ENCODE data around the gene RPN2. TPM values are rescaled to one million over a fixed set of nuclear protein-coding genes. Genes with fewer than 3 reads are reported as not detected.

RPN2 gene
- total RNA-seq, 1 experiment from 2014 or later, result 234 TPM

- Mint-ChIP-seq H3K9me3 (no peaks in the 10 kb centered on the region), H3K27ac (peak overlapping the region; percentile 33 to 96 (median 92)), H3K27me3 (ENCODE audit: low read depth) (no peaks in the 10 kb centered on the region), H3K4me3 (no peak overlapping the region), H3K4me1 (peaks cover 47 to 50% of the 10 kb centered on the region in 2 experiments), H3K36me3 (ENCODE audit: insufficient read depth in 1 of 3, low read depth in 3 of 3) (peaks cover 54 to 94% (median 82%) of the 10 kb centered on the region in 3 experiments)
- no peak for TF ChIP-seq CTCF (conservative IDR thresholded peaks at IDR 0.05)
- Histone ChIP-seq H4K8ac (replicated peaks; ENCODE audit: insufficient read length, low read depth, low read length) (no peak overlapping the region), H3K9ac (ENCODE audit: extremely low read depth, insufficient read length, low read length) (no peak overlapping the region), H4K5ac (ENCODE audit: insufficient read length, low read depth, low read length) (no peak overlapping the region), H3K9me3 (ENCODE audit: control insufficient read depth, low read depth, low read length) (no peaks in the 10 kb centered on the region), H2BK5ac (ENCODE audit: insufficient read length, low read length) (no peak overlapping the region), H3K18ac (ENCODE audit: insufficient read length, low read depth, low read length) (no peak overlapping the region), H3K14ac (ENCODE audit: insufficient read depth, low read length) (no peak overlapping the region), H2BK20ac (ENCODE audit: low read depth, low read length, poor library complexity, severe bottlenecking) (no peak overlapping the region), H3K4ac (ENCODE audit: low read depth, low read length) (no peak overlapping the region), H2AFZ (ENCODE audit: low read length) (no peak overlapping the region), H4K20me1 (ENCODE audit: control insufficient read depth, insufficient read depth, insufficient read length) (no peaks in the 10 kb centered on the region), H3K4me1 (ENCODE audit: insufficient read depth, low read length) (peaks cover 12% of the 10 kb centered on the region), H4K91ac (ENCODE audit: insufficient read length, low read depth, low read length) (no peak overlapping the region), H2AK5ac (ENCODE audit: insufficient read length, low read length) (no peak overlapping the region), H2BK15ac (ENCODE audit: low read depth, low read length) (no peak overlapping the region), H2BK120ac (ENCODE audit: low read depth, low read length, poor library complexity, severe bottlenecking) (no peak overlapping the region), H3K79me2 (ENCODE audit: insufficient read depth, low read length) (no peaks in the 10 kb centered on the region), H3K56ac (ENCODE audit: insufficient read length, low read depth, low read length) (no peak overlapping the region), H3K27me3 (ENCODE audit: insufficient read depth, low read length) (no peaks in the 10 kb centered on the region), H3K23ac (ENCODE audit: insufficient read length, low read depth, low read length) (no peak overlapping the region), H3T11ph (ENCODE audit: low read length) (no peak overlapping the region), H3K23me2 (ENCODE audit: insufficient read length, low read depth, low read length, poor library complexity, severe bottlenecking) (no peaks in the 10 kb centered on the region), H3K4me2 (ENCODE audit: insufficient read depth, insufficient read length, low read length) (no peak overlapping the region), H3K27ac (ENCODE audit: insufficient read length, low read depth, low read length) (no peak overlapping the region), H2BK12ac (ENCODE audit: insufficient read length, low read depth, low read length) (no peak overlapping the region), H3K79me1 (ENCODE audit: insufficient read depth, low read depth, low read length, poor library complexity, severe bottlenecking) (no peaks in the 10 kb centered on the region)
- no peak for DNase-seq
- no CpG with 5 or more reads among the region's 6 CpGs for WGBS (ENCODE audit: extremely low coverage, insufficient read length, low lambda C conversion rate)
These were observed 49.0 kb downstream of the RPN2 start for GRCh38 chr20:37228082-37228481.
